COR-L47 (cell line): Measurements from ENCODE around the gene EREG.
"Not testable (repeated sequence)": the region's sequence is repeated elsewhere in the genome, so short reads cannot be mapped to it uniquely, and the experiment has no call there.

Experiments
- DNase-seq: peaks from one replicate; lab custom pipeline; 2025; lab: John Stamatoyannopoulos, UW

Gene EREG

DNA sequence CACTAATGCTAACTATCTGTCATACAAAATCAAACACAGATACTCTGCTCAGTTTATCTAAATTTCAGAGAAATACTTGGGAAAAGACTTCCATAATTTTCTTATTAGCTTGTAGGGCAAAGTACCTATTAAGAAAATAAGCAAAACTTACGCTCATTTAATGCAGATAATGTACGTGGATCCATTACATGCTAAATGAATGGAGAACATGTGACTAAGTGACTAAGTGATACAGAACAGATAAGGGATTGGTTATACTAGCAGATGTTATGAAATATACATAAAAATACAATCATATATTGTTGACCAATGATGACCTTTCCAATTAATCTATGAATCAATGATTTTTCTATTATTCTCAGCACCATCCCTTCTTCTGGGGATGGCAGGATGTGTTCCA is 25.7 kb downstream of the EREG start:
- DNase-seq, result no peak

DNA sequence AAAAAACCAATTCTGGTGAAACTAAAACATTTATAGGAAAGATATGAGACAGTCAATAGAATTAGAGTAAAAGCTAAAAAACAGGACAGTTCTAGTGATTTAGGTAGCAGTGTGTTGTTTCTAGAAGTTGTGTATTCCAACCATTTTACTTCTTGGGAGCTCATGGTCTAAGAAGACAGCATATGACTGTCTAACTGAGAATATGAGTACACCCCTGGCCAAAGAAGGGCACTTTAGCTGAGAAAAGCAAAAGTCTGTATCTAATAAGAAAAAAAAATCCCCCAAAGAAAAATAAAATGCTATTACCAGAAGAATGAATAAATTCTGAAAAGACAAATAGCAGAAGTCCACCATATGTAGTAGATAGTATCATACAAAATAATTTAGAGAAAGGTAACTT is 26.4 kb downstream of the EREG start:
- no peak for DNase-seq

DNA sequence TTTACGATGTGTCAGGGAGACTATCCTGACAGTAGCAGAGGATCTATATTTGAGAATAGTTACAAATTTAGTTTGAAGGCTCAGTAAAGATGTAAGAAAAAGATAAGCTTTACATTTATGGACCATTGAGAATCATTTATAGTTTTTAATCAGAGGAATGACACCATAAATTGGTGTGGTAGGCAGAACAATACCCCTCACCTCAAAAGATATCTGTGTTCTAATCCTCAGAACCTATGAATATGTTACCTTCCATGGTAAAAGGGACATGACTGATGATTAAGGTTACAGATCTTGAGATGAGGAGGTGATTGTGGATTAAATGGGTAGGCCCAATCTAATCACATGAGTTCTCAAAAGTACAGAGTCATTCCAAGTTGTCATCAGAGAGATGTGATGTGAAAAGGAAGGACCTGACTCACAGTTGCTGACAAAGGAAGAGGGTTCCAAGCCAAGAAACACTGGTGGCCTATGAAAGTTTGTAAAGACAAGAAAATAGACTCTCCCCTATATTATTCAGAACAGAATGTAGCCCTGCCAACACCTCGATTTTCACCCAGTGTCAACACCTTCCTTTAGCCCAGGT is 27.0 kb downstream of the EREG start:
- no peak for DNase-seq

DNA sequence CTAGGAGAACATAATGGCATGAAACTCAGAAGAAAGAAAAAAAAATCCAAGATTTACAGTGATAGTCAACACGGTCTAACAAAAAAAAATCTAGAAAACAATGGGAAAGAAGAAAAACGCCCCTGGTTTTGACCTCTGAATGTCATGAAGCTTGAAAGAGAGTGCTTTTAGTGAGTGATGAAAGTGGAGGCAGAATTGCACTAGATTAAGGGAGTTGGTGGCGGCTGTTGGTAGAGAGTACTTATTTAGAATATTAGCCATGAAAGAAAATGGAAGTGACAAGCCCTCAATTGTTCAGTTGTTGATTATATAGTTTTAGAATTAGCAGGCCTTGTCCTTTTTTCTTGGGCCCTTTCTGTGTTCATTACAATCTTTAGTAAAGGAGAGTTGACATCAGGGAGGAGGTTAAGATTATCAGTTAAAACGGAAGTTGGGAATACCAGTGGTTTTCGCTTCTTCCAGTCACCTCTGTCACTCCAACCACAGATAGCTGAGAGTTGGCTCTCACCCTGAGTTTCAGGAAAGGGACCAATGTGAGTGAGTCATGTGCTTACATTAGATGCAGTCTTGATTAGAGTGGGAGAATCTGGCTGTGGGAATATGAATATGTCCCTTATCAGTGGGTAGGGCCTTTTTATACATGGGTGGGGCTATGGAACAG is 29.7 kb downstream of the EREG start:
- no peak for DNase-seq

DNA sequence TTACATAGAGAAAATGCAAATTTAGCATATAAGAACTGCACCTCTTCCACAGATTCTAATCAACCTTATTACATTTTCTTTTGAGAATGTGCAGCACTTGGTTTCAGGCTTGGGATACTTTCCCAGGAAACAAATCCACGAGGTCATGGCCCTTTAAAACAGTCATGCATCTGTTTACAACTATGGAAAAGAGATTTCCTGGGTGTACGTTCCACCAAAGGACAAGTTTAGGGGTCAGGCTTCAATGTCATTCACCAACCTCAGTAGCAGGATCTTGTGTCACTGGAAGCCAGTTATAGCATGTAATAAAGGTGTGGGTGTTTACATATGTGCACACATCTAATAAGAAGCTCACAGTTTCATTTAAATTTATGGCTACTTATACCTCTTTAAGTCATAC is 30.7 kb downstream of the EREG start:
- DNase-seq, result no peak

DNA sequence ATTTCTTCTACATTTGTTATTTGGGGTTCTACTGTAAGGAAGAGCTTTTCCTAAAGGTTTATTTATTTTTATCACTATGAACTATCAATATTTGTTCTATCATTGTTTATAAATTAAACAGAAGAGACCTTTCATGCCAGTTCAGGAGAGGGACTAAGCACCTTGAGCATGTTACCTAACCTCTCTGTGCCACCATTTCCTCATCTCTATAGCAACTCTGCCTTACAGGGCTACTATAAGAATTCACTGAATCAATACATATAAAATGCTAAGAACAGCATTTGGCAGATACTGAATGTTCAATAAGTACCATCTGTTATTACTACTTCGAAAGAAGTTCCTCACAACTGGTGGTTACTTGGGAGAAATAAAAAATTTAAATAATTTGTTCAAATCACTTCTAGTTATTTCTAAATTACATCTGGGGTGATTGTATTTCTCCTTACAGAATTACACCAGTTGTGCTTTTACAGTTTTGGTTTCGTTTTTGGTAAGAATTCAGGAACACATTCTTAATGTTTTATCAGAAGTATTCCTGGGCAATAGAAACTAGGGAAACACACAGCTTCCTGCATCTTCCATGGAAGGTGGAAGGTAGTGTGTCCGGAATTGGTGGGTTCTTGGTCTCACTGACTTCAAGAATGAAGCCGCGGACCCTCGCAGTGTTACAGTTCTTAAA is 32.9 kb downstream of the EREG start:
- no peak for DNase-seq

DNA sequence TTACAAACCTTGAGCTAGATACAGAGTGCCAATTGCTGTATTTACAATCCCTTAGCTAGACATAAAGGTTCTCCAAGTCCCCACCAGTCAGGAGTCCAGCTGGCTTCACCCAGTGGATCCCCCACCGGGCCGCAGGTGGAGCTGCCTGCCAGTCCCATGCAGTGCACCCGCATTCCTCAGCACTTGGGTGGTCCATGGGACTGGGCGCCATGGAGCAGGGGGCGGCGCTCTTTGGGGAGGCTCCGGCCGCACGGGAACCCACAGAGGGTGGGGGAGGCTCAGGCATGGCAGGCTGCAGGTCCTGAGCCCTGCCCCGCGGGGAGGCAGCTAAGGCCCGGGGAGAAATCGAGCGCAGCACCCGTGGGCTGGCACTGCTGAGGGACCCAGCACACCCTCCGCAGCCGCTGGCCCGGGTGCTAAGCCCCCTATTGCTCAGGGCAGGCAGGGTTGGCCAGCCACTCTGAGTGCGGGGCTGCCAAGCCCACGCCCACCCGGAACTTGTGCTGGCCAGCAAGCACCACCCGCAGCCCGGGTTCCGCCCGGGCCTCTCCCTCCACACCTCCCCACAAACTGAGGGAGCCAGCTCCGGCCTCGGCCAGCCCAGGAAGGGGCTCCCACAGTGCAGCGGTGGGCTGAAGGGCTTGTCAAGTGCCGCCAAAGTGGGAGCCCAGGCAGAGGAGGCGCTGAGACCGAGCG is 34.1 kb downstream of the EREG start:
- not testable (repeated sequence) for DNase-seq

DNA sequence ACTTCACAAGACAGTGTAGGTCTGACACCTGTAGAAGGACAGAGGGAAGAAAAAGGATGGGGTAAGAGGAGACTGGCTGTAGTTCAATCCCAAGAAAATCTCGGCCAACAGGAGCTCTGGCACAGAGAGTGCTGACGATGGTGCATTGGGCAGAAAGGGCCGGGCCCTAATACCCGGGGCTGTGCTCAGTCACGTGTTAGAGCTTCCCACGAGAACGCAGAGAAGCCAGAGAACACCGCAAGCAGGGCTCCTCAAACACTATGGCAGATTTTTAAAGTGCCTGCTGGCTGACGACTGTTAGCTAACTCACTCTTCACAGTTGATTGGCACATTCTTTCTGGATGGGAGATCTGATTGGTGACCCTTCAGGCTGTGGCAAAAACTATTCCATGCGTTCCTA is 35.5 kb downstream of the EREG start:
- DNase-seq, result no peak

DNA sequence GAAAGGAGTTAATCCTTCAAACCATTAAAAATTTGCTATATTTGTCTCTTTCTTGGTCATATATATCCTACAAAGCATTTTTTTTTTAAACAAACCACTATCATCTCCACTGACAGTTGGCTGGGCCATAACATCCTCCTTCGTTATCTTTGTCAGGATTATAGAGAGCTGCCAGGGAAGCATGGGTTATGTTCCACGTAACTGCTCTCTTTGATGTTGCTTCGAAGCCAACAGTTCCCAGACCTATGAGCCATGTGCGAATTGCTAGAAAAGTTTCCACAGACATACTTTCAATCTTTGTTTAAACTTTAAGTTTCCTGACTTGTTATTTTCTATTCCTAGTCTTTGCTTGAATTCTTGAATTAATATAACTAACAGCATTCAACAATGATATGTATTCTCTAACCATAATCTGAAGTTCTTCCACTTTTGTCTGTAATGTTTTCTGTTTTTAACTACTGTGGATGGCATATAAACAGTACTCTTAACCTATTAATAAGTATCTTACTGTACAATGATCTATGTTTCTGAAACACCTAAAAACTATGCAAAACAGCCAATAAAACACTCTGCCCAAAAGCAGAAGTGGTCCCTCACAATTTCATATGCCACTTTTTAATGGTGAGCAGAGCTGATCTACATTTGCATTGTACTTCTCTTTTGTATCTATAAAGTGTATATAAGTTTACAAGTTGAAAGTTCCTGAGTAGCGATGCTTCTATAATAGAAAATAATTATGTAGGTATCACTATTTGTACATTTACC is 37.9 kb downstream of the EREG start:
- no peak for DNase-seq

DNA sequence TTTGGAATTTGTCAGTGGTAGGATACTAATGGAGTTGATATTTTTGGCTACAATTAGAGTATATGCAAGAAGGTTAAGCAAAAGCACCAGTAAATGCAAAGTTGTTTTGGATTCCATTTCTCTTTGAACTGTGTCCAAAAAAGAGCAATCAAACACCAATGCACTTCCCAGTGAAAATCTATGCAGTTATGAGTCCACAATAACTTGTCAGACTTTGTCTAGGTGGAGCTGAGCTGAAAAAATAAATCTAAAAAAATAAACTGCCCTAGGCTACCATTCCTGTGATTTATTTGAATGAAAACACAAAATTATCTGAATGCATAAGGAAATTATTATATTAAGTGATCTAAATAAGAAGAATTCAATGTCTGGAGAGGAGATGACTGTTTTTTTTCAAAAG is 42.9 kb downstream of the EREG start:
- DNase-seq, result no peak

DNA sequence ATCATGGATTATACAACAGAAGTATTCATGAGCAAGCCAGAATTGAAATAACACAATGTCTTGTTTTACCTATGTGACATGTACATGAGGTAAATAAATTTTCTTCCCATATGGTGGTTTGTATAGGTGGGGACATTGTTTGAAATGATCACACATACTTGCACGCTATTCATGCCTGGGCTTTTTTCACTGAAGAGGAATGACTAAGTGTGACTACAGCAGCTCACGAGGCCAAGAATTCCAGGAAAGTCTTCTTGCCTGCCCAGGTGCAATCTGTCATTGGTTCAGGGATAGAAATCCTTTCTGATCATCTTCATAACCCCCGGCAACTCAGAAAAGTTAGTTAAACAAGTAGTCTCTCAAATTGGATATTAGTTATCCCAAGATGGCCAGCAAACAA is 43.7 kb downstream of the EREG start:
- DNase-seq, result no peak

DNA sequence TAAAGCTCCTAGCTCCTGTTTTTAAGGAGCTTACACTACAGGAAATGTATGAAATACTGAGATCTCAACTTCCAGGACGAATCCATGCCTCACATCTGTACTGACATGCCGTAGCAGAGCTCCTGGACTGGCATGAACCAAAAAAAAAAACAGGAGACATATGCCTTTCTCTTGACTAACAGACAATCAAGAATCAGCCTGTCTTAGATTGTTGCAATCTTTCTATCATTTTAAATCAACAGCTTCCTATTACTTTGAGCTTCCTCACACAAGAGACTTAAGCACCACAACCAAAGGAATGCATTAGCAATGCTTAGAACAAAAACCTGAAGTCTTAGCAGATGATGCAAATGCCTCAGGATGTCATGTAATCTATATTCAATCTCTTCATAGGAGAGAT is 45.3 kb downstream of the EREG start:
- no peak for DNase-seq

DNA sequence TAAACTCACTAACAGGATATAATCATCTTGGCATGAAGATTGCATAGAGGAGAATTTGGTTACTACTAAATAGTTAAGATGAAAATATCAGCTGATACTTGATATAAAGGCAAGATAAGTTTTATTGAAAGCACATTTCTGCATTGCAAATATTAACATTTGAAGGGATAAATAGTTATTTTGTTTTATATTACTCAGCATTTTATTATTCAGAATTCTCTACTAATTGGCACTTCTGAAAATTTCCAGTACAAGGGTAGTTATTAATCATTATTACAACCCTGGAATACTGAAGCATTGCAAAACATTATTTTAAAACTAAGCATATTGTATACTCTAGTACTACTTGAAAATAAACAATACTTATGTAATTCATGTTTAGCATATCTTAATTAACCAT is 47.3 kb downstream of the EREG start:
- DNase-seq, result no peak

DNA sequence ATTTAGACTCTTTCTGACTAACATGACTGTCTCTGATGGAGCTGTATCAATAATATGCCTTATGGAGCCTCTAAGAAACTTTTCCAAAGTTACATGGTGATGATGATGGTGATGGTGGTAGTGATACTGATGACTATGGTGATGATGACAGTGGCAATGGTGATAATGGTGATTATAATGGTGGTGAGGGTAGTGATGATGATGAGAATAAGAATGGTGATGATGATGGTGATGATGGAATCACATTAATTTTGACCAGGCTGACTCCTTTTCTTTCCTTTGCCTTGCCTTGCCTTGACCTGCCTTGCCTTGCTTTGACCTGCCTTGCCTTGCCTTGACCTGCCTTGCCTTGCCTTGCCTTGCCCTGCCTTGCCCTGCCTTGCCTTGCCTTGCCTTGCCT is 48.3 kb downstream of the EREG start:
- no peak for DNase-seq

DNA sequence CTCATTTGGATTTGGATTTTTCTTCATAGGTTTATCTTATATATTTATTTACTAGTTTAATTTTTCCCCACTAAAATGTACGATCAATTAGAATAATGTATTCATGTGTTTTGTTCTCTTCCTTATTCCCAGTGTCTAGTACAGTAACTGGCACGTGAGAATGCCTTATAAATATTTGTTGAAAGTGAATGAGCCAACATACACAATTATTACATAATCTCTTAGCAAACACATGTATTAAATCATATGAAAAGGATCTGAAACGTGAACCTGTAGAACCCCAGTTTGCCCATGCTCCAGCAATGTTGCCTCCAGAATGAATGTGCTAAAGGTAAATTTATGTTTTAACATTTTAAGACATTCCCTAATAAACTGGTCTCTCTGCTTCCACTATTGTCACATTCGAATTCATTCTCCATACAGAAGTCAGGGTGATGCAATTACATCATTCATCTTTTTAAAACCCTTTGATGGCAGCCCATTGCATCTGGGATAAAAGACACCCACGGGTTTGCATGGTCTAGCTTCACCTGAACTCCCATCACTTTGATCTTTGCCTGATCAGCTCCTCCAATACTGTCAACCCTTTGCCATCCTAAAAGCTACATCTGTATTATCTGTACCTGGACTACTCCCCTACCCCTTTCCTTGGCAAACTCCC is 49.3 kb downstream of the EREG start:
- no peak for DNase-seq

DNA sequence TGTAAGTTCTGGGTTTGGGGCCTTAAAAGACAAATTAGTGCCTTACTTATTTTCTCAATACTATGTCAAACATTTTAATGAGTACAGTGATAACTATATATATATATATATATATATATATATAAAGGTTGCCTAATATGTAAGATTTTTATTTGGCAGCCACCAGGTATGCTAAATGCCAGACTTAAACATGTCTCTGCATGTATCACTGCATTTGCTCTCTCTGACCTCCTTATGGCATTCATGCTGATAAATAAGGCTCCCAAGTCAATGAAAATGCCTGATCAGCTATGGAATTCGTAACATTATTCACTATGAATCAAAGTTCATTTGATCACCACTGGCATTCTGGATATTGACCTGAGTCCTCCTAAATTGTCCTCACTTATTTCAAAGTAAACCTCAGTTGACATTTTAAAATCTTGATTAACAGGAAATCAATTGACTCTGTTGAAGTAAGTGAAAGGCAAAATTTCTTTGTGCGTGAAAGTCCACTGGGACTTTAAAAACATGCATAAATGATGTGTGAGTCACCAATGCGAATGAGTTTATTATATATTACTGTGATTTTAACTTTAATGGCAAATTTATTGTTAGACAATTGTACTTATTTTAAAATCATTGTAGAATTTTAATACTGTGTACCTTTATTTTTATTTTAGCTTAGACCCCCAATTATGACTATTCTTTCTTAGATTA is 50.8 kb downstream of the EREG start:
- DNase-seq, result no peak

DNA sequence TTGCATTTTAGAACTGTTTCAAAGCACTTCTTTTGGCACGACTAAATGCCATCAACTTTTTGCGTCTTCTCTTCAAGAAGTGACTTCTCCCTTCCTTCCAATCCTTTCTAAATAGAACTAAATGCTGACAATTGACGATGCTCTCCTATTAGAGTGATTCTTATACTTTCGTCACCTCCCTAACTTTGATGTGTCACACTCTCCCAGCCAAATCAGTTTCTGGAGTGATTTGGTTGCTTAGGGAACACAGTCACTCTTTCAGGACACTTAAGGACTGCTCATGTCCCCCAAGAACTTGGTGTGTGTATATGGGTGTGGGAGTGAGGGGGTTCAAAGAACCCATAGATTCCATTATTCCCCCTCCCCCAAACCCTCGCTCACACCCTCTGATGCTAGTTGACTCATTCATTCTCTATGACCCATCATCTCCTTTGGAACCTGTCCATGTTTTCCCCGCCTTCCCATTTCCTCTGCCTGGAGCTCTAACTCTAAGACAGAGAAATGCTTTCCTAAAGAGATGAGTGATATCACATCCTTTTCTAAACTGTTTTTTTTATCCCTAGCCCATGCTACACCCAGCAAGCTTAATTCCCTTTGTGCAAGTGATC is 53.2 kb downstream of the EREG start:
- DNase-seq, result no peak

DNA sequence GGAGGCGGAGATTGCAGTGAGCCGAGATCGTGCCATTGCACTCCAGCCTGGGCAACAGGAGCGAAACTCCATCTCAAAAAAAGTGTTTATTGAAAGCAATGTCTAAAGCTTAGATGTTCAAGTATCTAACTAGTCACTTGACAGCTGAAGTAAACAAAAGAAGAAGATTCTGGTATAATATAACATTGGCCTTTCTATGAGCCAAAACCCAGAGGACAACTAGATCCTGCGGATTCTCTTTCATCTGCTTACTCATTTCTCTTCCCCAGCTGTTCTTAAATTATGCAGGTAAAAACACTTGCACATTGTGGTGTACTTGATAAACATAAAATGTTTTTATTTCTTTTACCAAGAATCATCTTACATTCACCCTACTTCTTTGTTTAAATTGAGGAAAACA is 55.9 kb downstream of the EREG start:
- no peak for DNase-seq

DNA sequence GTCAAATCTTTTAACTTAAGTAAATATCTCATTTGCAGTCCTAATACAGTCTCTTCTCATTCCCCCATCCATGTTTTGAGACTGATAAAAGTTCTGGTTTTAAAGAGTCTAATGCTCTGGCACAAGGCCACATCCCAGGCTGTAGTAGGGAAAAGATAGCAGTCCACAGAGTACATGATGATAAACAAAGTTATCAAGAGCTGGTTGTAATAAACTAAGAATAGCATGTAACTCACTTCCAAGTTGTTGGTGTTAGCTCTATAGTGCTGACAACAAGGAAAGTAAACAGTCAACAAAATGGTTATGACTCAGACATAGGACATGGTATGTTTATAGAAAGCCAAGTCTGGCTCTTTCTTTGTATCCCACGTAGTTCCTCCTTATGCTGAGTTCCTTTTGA is 58.2 kb downstream of the EREG start:
- DNase-seq, result no peak

DNA sequence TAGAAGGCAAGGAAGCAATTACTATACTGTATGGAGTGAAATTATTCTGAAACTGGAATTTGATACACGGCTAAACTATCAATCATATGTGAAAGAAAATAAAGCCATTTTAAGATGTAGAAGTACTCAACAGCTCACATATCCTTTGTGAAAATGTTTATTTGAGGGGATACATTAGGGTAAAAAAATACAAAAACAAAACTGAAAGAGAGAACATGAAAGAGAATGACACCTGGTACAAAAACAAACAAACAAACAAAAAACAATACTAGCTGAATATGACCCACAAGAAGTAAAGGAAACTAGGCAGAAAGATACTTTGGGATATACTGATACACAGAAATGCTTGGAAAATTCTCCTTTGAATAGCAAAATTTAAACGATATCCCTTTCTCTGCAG is 59.2 kb downstream of the EREG start:
- DNase-seq, result no peak

DNA sequence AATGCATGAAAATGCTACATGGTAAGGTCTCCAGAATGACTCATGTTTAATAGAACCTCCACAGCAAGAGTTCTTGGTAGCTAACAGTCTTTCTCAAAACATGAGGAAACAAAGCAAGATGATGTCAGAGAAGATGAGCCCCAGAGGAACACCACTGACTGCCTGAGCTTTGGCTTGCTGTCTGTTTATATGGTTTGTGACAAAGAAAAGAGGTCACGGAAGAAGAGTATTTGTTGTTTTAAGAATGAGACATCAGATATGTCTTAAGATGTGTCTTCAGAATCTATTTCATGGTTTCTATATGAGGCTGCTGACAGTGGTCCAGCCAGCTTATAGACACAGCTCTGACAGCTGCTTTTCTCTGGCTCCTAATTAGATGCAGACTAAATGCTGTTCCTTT is 61.2 kb downstream of the EREG start:
- DNase-seq, result no peak
